ENCODE results near the gene USP36.

DNA sequence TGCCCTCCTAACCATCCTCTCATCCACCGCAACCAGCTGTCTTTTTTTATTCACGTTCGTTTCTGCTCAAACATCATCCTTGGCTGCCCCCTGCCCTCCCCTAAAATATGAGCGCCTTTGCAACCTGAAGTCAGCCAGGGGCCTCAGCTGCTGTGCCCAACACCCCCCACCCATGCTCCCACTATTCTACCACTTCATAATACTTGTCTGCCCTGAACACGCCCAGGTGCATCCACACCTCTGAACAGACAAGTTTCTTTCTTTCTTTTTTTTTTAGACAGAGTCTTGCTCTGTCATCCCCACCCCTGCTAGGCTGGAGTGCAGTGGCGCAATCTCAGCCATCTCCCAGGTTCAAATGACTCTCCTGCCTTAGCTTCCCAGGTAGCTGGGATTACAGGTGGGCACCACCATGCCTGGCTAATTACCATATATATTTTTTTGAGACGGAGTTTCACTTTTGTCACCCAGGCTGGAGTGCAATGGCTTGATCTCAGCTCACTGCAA lies 35.5 kb upstream of the USP36 start:
- TF ChIP-seq POLR2AphosphoS5 (IDR thresholded peaks at IDR 0.05) (no peak), POLR2A (IDR thresholded peaks at IDR 0.05) (no peak), EP300 (IDR thresholded peaks at IDR 0.05; ENCODE audit: low read depth) (no peak)
- TF ChIP-seq, protein P1, sequence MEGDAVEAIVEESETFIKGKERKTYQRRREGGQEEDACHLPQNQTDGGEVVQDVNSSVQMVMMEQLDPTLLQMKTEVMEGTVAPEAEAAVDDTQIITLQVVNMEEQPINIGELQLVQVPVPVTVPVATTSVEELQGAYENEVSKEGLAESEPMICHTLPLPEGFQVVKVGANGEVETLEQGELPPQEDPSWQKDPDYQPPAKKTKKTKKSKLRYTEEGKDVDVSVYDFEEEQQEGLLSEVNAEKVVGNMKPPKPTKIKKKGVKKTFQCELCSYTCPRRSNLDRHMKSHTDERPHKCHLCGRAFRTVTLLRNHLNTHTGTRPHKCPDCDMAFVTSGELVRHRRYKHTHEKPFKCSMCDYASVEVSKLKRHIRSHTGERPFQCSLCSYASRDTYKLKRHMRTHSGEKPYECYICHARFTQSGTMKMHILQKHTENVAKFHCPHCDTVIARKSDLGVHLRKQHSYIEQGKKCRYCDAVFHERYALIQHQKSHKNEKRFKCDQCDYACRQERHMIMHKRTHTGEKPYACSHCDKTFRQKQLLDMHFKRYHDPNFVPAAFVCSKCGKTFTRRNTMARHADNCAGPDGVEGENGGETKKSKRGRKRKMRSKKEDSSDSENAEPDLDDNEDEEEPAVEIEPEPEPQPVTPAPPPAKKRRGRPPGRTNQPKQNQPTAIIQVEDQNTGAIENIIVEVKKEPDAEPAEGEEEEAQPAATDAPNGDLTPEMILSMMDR (IDR thresholded peaks at IDR 0.05) = no peak
